ENCODE data around the gene TTC9. TPM values are rescaled to one million over a fixed set of nuclear protein-coding genes. Genes with fewer than 3 reads are reported as not detected.

TTC9 gene
- 0.23 and 1.8 TPM in 2 replicates for total RNA-seq

DNA sequence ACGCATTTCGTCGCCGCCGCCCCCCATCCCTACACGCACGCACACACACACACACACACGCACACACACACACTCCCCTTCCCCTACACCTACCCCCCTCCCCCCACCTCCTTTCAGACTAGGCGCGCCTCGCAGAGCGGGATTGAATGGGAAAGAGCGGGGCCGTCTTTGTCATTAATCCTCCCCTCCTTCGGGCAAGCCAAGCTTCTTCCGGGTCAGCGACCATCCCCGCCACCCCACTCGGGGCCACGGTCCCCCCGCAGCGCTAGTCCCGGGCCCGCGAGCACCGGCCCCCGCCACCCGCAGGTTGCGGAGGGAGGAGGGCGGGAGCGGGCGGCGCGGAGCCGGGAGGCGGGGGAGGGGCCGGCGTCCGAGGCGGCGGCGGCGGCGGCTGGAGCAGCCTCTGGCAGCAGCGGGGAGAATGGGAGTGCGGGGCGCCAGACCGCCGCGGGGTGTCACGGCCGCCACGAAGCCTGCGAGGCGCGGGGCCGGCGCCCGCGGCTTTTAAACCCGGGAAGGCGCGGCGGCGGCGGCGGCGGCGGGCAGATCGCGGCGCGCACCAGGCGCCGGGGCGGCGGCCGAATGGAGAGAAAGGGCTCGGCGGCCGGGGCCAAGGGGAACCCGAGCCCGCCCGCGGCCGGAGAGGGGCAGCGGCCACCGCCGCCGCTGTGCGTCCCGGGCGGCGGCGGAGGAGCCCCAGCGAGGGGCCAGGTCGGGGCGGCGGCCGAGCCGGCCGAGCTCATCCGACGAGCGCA lies at the start of gene TTC9:
TTC9 (plus strand) TSS at position 369 of the 755 bp plus-strand sequence; CDS start at position 583, 214 bp downstream.

DNA sequence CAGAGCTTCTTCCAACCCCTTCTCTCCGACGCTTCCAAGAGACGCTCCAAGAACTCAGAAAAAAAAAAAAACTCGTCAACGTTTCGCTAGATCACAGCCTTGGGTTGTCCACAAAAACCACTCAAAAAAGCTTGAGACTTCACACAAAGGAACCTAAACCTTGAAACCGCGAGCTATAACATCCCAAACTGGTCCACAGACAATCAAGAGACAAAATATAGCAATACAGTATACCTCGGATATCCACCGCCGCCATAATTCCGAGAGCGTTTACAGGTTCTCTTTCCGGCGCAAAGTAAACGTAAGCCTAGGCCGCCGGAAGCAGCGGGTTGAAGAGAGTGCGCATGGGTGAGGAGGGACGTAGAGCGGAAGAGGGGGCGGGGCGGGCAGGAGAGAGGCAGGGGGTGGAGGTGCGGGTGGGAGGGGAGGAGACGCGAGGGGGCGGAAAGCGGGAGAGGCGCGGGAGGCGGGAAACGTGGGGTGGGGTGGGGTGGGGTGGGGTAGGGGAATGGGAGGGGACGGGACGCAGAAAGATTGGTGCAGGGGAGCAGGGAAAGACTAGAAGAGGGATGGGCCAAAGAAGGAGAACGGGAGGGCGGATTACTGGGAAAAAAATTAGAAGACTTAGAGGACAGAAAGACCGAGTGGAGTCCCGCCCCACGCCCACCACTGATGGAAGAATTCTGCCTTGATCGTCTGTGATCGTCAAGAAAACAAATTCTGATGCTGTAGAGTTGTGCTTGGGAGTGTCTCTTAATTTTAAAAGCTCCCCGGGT lies 41.1 kb upstream of the TTC9 start, which contains the start of gene MED6:
MED6 (minus strand) TSS at position 274 of the 776 bp plus-strand sequence; CDS start at position 256, 18 bp downstream.

Other genes with a start within 250 kb of the TTC9 start
- gene SYNJ2BP, start 224.8 kb upstream of the TTC9 start, total RNA-seq, result 20.6 and 29.1 TPM in 2 replicates
- gene ADAM21, start 189.7 kb upstream of the TTC9 start, total RNA-seq, result 0.86 and 1.4 TPM in 2 replicates
- gene ADAM20, start 106.9 kb upstream of the TTC9 start, total RNA-seq, result 2.4 and 2.5 TPM in 2 replicates
- gene MED6, start 41.3 kb upstream of the TTC9 start, total RNA-seq, result 22.5 and 25.0 TPM in 2 replicates
- gene MAP3K9, start 167.6 kb downstream of the TTC9 start, total RNA-seq, result under 0.01 and 0.07 TPM in 2 replicates